ENCODE data around the gene CHDH. TPM values are rescaled to one million over a fixed set of nuclear protein-coding genes. Genes with fewer than 3 reads are reported as not detected.

The CHDH gene
- total RNA-seq, 1 donor from 2014 or later, result 0.92 TPM

GRCh38 chr3:53813876-53814275 is 32.3 kb downstream of the CHDH start:
- no peak for DNase-seq (ENCODE audit: low spot score)
- intact Hi-C loops (cut with DNase I), result no loop called here

- intact Hi-C loops (cut with DNase I), result no loop called here
- DNase-seq (ENCODE audit: low spot score), result peak; percentile 41
Measured at GRCh38 chr3:53813229-53813628, 33.0 kb downstream of the CHDH start.

GRCh38 chr3:53812434-53812833 is 33.8 kb downstream of the CHDH start:
- peak; percentile 27 for DNase-seq (ENCODE audit: low spot score)
- intact Hi-C loops (cut with DNase I), result no loop called here

- intact Hi-C loops (cut with DNase I), result no loop called here
- peak; percentile 55 for DNase-seq (ENCODE audit: low spot score)
Measured at GRCh38 chr3:53811143-53811927, 34.9 kb downstream of the CHDH start.

GRCh38 chr3:53809764-53810400 is 36.3 kb downstream of the CHDH start:
- intact Hi-C loops (cut with DNase I), result no loop called here
- peak; percentile 49 for DNase-seq (ENCODE audit: low spot score)

- intact Hi-C loops (cut with DNase I), result no loop called here
- peak; percentile 44 for DNase-seq (ENCODE audit: low spot score)
Measured at GRCh38 chr3:53809267-53809666, 37.0 kb downstream of the CHDH start.

GRCh38 chr3:53808496-53808895 is 37.7 kb downstream of the CHDH start:
- intact Hi-C loops (cut with DNase I), result no loop called here
- peak; percentile 49 for DNase-seq (ENCODE audit: low spot score)

GRCh38 chr3:53807117-53807810 is 39.0 kb downstream of the CHDH start:
- DNase-seq (ENCODE audit: low spot score), result peak; percentile 56
- intact Hi-C loops (cut with DNase I), result no loop called here

GRCh38 chr3:53806182-53807116 is 39.8 kb downstream of the CHDH start:
- intact Hi-C loops (cut with DNase I), result no loop called here
- DNase-seq (ENCODE audit: low spot score), result peak; percentile 74

- DNase-seq (ENCODE audit: low spot score), result no peak
- intact Hi-C loops (cut with DNase I), result no loop called here
Measured at GRCh38 chr3:53805463-53806159, 40.6 kb downstream of the CHDH start.

GRCh38 chr3:53804697-53805462 is 41.3 kb downstream of the CHDH start:
- peak; percentile 26 for DNase-seq (ENCODE audit: low spot score)
- intact Hi-C loops (cut with DNase I), result loop anchor here (5.0 kb wide), 1 partner anchor 68 kb away; no protein-coding TSS in a partner anchor

- DNase-seq (ENCODE audit: low spot score), result peak; percentile 33
- intact Hi-C loops (cut with DNase I), result loop anchor here (5.0 kb wide), 1 partner anchor 67 kb away; no protein-coding TSS in a partner anchor
Measured at GRCh38 chr3:53803816-53804695, 42.2 kb downstream of the CHDH start.

GRCh38 chr3:53803124-53803815 is 42.9 kb downstream of the CHDH start:
- DNase-seq (ENCODE audit: low spot score), result peak; percentile 70
- intact Hi-C loops (cut with DNase I), result loop anchor here (5.0 kb wide), 1 partner anchor 66 kb away; no protein-coding TSS in a partner anchor

GRCh38 chr3:53802256-53802880 is 43.9 kb downstream of the CHDH start:
- peak; percentile 51 for DNase-seq (ENCODE audit: low spot score)
- intact Hi-C loops (cut with DNase I), result loop anchor here (5.0 kb wide), 1 partner anchor 65 kb away; no protein-coding TSS in a partner anchor

GRCh38 chr3:53801319-53801718 is 44.9 kb downstream of the CHDH start:
- intact Hi-C loops (cut with DNase I), result loop anchor here (5.0 kb wide), 1 partner anchor 64 kb away; no protein-coding TSS in a partner anchor
- DNase-seq (ENCODE audit: low spot score), result peak; percentile 33

All from cardiac septum (tissue), 1 donor.